Vagina (tissue), 2 donors: Measurements from ENCODE around the gene ZFYVE26. TPM values are rescaled to one million over a fixed set of nuclear protein-coding genes. Genes with fewer than 3 reads are reported as not detected.

Source experiments
- DNase-seq, 2 donors: peaks; one replicate each; pipeline ENCODE4 v3.0.0-alpha.2; 2017; ENCODE audit errors: extremely low spot score in 2 of 2
- H3K27ac ChIP-seq: fragments of 200-600 bp; sonication (generic); one replicate; pipeline ENCODE4 v1.5.1; 2019
- H3K27me3 ChIP-seq: fragments of 200-600 bp; sonication (generic); one replicate; pipeline ENCODE4 v1.5.1; 2019
- H3K36me3 ChIP-seq, 2 donors: fragments of 200-600 bp; sonication (generic); one replicate each; pipeline ENCODE4 v1.5.1; 2017 to 2019
- H3K4me1 ChIP-seq: fragments of 200-600 bp; sonication (generic); one replicate; pipeline ENCODE4 v1.5.1; 2019
- H3K4me3 ChIP-seq, 2 donors: fragments of 200-600 bp; sonication (generic); 1 replicate in 1 of 2; 2 replicates in 1 of 2; pipeline ENCODE4 v1.5.1; 2016 to 2019
- H3K9me3 ChIP-seq: fragments of 200-600 bp; sonication (generic); one replicate; pipeline ENCODE4 v1.5.1; 2019
- POLR2A ChIP-seq, 2 donors: fragments of 450-650 bp; IDR thresholded peaks; one replicate each; pipeline ENCODE4 v1.6.1; 2017; ENCODE audit warnings: antibody characterized with exemption in 2 of 2, mild to moderate bottlenecking in 2 of 2, moderate library complexity in 2 of 2
- POLR2AphosphoS5 ChIP-seq, 2 donors: sonication (generic); formaldehyde crosslinking; IDR thresholded peaks; one replicate each; pipeline ENCODE4 v1.9.0; 2017; ENCODE audit warnings: antibody characterized with exemption in 2 of 2, mild to moderate bottlenecking in 2 of 2, low read depth in 1 of 2; ENCODE audit not compliant: insufficient read depth in 1 of 2
- intact Hi-C: fragments of 100-400 bp; cut with DNase I; formaldehyde crosslinking; loops from one replicate; pipeline ENCODE4 v1.15.1; 2023
- small RNA-seq: library from RNA; depleted of rRNA; stranded (forward); fragments of <200 nt; gene quantifications from one replicate; pipeline ENCODE3, GENCODE V24; 2016
- total RNA-seq: library from RNA; depleted of rRNA; stranded (reverse); fragments of >200 nt; gene quantifications from one replicate; pipeline ENCODE4 v1.2.3, GENCODE V29; 2016
- TF ChIP-seq, protein P1 (sequence below), 3 experiments: fragments of 450-650 bp in 2 of 3; fragments of 200-600 bp in 1 of 3; sonication (generic) in 1 of 3; IDR thresholded peaks; one replicate each; pipeline ENCODE4 v1.5.1; 2017 to 2019; ENCODE audit warnings: antibody characterized with exemption in 3 of 3, mild to moderate bottlenecking in 2 of 3, moderate library complexity in 2 of 3

Gene ZFYVE26
- total RNA-seq, 1 donor from 2014 or later: 30.2 TPM

DNA sequence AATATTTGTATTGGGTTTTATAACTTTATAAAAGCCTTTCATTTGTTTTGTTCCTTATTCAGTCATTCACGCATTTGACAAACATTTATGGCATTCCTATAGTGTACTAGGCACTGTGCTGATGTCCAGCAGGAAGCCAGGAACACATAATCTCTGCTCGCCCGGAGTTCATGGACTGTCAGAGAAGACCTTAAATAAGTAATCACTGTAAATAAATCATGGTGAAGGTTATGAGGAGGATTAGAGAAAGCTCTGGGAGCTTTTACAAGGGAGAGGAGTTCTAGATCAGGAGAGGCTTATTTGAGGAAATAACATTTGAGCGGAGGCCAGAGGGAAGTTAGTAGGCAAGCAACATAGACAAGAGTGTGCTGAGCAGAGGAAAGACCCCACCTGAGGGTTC is 119.4 kb downstream of the ZFYVE26 start:
- no peak for DNase-seq
- H3K4me1 ChIP-seq: peaks cover 18% of the 10 kb centered on the region
- intact Hi-C loops: no loop called here
- peaks cover 0 to 1% of the 10 kb centered on the region in 2 donors for H3K36me3 ChIP-seq
- H3K27ac ChIP-seq: no peak overlapping the region
- H3K27me3 ChIP-seq: no peaks in the 10 kb centered on the region
- H3K4me3 ChIP-seq: no peak overlapping the region
- TF ChIP-seq, protein P1, sequence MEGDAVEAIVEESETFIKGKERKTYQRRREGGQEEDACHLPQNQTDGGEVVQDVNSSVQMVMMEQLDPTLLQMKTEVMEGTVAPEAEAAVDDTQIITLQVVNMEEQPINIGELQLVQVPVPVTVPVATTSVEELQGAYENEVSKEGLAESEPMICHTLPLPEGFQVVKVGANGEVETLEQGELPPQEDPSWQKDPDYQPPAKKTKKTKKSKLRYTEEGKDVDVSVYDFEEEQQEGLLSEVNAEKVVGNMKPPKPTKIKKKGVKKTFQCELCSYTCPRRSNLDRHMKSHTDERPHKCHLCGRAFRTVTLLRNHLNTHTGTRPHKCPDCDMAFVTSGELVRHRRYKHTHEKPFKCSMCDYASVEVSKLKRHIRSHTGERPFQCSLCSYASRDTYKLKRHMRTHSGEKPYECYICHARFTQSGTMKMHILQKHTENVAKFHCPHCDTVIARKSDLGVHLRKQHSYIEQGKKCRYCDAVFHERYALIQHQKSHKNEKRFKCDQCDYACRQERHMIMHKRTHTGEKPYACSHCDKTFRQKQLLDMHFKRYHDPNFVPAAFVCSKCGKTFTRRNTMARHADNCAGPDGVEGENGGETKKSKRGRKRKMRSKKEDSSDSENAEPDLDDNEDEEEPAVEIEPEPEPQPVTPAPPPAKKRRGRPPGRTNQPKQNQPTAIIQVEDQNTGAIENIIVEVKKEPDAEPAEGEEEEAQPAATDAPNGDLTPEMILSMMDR (IDR thresholded peaks at IDR 0.05): no peak
- TF ChIP-seq POLR2AphosphoS5 (IDR thresholded peaks at IDR 0.05; ENCODE audit: insufficient read depth in 1 of 2, low read depth in 1 of 2) (no peak), POLR2A (IDR thresholded peaks at IDR 0.05) (no peak)
- no peaks in the 10 kb centered on the region for H3K9me3 ChIP-seq

Small RNAs within 50 kb of the gene (small RNA-seq; reads per million reads assigned to genes)
- gene AL049779.3 (not detected), gene RN7SL369P (not detected)

Other genes with a start within 250 kb of the ZFYVE26 start
- gene PIGH, start 216.3 kb downstream of the ZFYVE26 start, total RNA-seq: 24.1 TPM
- gene ARG2, start 196.7 kb downstream of the ZFYVE26 start, total RNA-seq: 14.2 TPM
- gene VTI1B, start 142.0 kb downstream of the ZFYVE26 start, total RNA-seq: 62.1 TPM
- 44.0 TPM for gene RDH11, start 120.8 kb downstream of the ZFYVE26 start, total RNA-seq
- gene RDH12, start 114.7 kb downstream of the ZFYVE26 start, total RNA-seq: 15.0 TPM
- 28.5 TPM for gene RAD51B, start 3.2 kb upstream of the ZFYVE26 start, total RNA-seq